OCI-M1 (cell line): ENCODE measurements around the gene CD80.
A peak's percentile ranks its signal among the peaks of the same experiment; 100 is the strongest.

ENCODE experiments used
- DNase-seq: peaks from one replicate; lab custom pipeline; 2025; lab: John Stamatoyannopoulos, UW

The CD80 gene

GRCh38 chr3:119494597-119494996 lies 64.8 kb downstream of the CD80 start:
- peak; percentile 11 for DNase-seq

GRCh38 chr3:119492810-119493209 lies 66.6 kb downstream of the CD80 start:
- no peak for DNase-seq

GRCh38 chr3:119492128-119492527 lies 67.3 kb downstream of the CD80 start:
- DNase-seq, result no peak

GRCh38 chr3:119490153-119490552 lies 69.3 kb downstream of the CD80 start:
- no peak for DNase-seq

- no peak for DNase-seq
Measured at GRCh38 chr3:119485563-119485962, 73.9 kb downstream of the CD80 start.

GRCh38 chr3:119483101-119483500 lies 76.3 kb downstream of the CD80 start:
- no peak for DNase-seq

GRCh38 chr3:119481079-119481478 lies 78.3 kb downstream of the CD80 start:
- no peak for DNase-seq
